SK-N-DZ (cell line): Measurements from ENCODE around the gene SLC49A3.
"Not testable (repeated sequence)": the region's sequence is repeated elsewhere in the genome, so short reads cannot be mapped to it uniquely, and the experiment has no call there.

Experiments
- DNase-seq: peaks from one replicate; pipeline ENCODE4 v3.0.0-alpha.2; 2015; ENCODE audit warnings: low spot score

SLC49A3 gene

GRCh38 chr4:703336-704197 is 14.6 kb upstream of the SLC49A3 start:
- DNase-seq = no peak

- no peak for DNase-seq
These were observed 13.7 kb upstream of the SLC49A3 start for GRCh38 chr4:702618-703048.

GRCh38 chr4:700587-701264 is 11.8 kb upstream of the SLC49A3 start:
- no peak for DNase-seq

GRCh38 chr4:699816-700580 is 11.0 kb upstream of the SLC49A3 start:
- no peak for DNase-seq

GRCh38 chr4:694341-694940 is 5.5 kb upstream of the SLC49A3 start:
- not testable (repeated sequence) for DNase-seq

GRCh38 chr4:692771-693554 is 4.0 kb upstream of the SLC49A3 start:
- no peak for DNase-seq

- DNase-seq = no peak
These were observed 772 bp upstream of the SLC49A3 start for GRCh38 chr4:689723-690122.

GRCh38 chr4:687971-688853 is 739 bp downstream of the SLC49A3 start:
- DNase-seq = no peak

GRCh38 chr4:687048-687970 is 1.6 kb downstream of the SLC49A3 start:
- DNase-seq = no peak

- DNase-seq = no peak
These were observed 2.4 kb downstream of the SLC49A3 start for GRCh38 chr4:686413-687040.

- DNase-seq = no peak
These were observed 3.1 kb downstream of the SLC49A3 start for GRCh38 chr4:685679-686412.

- no peak for DNase-seq
These were observed 4.2 kb downstream of the SLC49A3 start for GRCh38 chr4:684623-685327.

GRCh38 chr4:683982-684622 is 4.8 kb downstream of the SLC49A3 start:
- DNase-seq = peak; percentile 56

- DNase-seq = no peak
These were observed 5.6 kb downstream of the SLC49A3 start for GRCh38 chr4:683247-683897.

GRCh38 chr4:682490-683172 is 6.3 kb downstream of the SLC49A3 start:
- no peak for DNase-seq
